H1 (cell line): ENCODE measurements around the gene FAM120B. TPM values are rescaled to one million over a fixed set of nuclear protein-coding genes. Genes with fewer than 3 reads are reported as not detected.

ENCODE experiments used
- CTCF ChIA-PET: fragments of 300-600 bp; sonication (Branson Sonifier 250); formaldehyde crosslinking; loops from one replicate; lab custom pipeline; 2021; ENCODE audit not compliant: partially characterized antibody; lab: Charles Lee
- POLR2A ChIA-PET: fragments of 300-600 bp; sonication (Branson Sonifier 250); formaldehyde crosslinking; loops from one replicate; lab custom pipeline; 2021; ENCODE audit warnings: inconsistent platforms; ENCODE audit not compliant: partially characterized antibody; lab: Charles Lee
- DNase-seq, 2 experiments: peaks; one replicate each; pipeline versions ENCODE4 v3.0.0 to v3.0.0-alpha.2; 2010 to 2022; ENCODE audit warnings: low spot score in 2 of 2, low read depth in 1 of 2, mixed read lengths in 1 of 2
- FAIRE-seq: peaks from 2 replicates; lab custom pipeline; 2011; peaks lifted over from hg19 to GRCh38; lab: Jason Lieb, UNC
- H2AFZ ChIP-seq: 2 replicates; pipeline ENCODE4 v1.8.1; 2012; ENCODE audit warnings: low read length, inconsistent platforms
- H2AK5ac ChIP-seq: 2 replicates; pipeline ENCODE4 v1.6.1; 2013; ENCODE audit warnings: low read depth, low read length
- H2BK120ac ChIP-seq: replicated peaks from 2 replicates; pipeline ENCODE3; 2013; ENCODE audit warnings: low read depth, low read length, inconsistent platforms
- H2BK12ac ChIP-seq: 2 replicates; pipeline ENCODE4 v1.6.1; 2013; ENCODE audit warnings: low read depth, low read length
- H2BK15ac ChIP-seq: 2 replicates; pipeline ENCODE4 v1.6.1; 2013; ENCODE audit warnings: low read length
- H2BK20ac ChIP-seq: 2 replicates; pipeline ENCODE4 v1.6.1; 2013; ENCODE audit warnings: low read length
- H2BK5ac ChIP-seq: 2 replicates; pipeline ENCODE4 v1.6.1; 2013; ENCODE audit warnings: low read depth, low read length
- H3K14ac ChIP-seq: 2 replicates; pipeline ENCODE4 v1.6.1; 2013; ENCODE audit warnings: inconsistent platforms; ENCODE audit not compliant: insufficient read length
- H3K18ac ChIP-seq: 2 replicates; pipeline ENCODE4 v1.6.1; 2013; ENCODE audit warnings: low read length; ENCODE audit errors: extremely low read depth
- H3K23ac ChIP-seq: 2 replicates; pipeline ENCODE4 v1.6.1; 2013; ENCODE audit warnings: inconsistent platforms; ENCODE audit not compliant: insufficient read length
- H3K23me2 ChIP-seq: 2 replicates; pipeline ENCODE4 v1.6.1; 2013; ENCODE audit warnings: low read depth, low read length
- H3K27ac ChIP-seq: 2 replicates; pipeline ENCODE4 v1.6.1; 2011; ENCODE audit warnings: low read depth, low read length, inconsistent platforms
- H3K27me3 ChIP-seq, 4 experiments: replicated peaks in 1 of 4; 1 replicate in 1 of 4; 2 replicates in 3 of 4; pipeline versions ENCODE4 v1.6.1 to v1.8.1; 2011 to 2013; ENCODE audit warnings: low read length in 3 of 4, mild to moderate bottlenecking in 3 of 4, inconsistent platforms in 2 of 4, mixed read lengths in 2 of 4, moderate library complexity in 1 of 4; ENCODE audit not compliant: control insufficient read depth in 3 of 4, insufficient read depth in 3 of 4; ENCODE audit errors: extremely low read depth in 1 of 4
- H3K36me3 ChIP-seq, 4 experiments: 2 replicates each; pipeline versions ENCODE4 v1.6.1 to v1.8.1; 2011 to 2013; ENCODE audit warnings: mild to moderate bottlenecking in 4 of 4, low read length in 3 of 4, moderate library complexity in 2 of 4, control low read depth in 1 of 4, inconsistent platforms in 1 of 4; ENCODE audit not compliant: insufficient read depth in 4 of 4, control insufficient read depth in 2 of 4
- H3K4ac ChIP-seq: replicated peaks from 2 replicates; pipeline ENCODE3; 2013; ENCODE audit warnings: low read length, low read depth, mixed read lengths, inconsistent platforms; ENCODE audit not compliant: insufficient read length
- H3K4me1 ChIP-seq, 4 experiments: replicated peaks in 1 of 4; 1 replicate in 1 of 4; 2 replicates in 3 of 4; pipeline versions ENCODE4 v1.6.1 to v1.8.1; 2011 to 2013; ENCODE audit warnings: low read length in 3 of 4, inconsistent platforms in 2 of 4, mixed read lengths in 1 of 4; ENCODE audit not compliant: insufficient read depth in 4 of 4, control insufficient read depth in 3 of 4
- H3K4me2 ChIP-seq, 2 experiments: 2 replicates each; pipeline versions ENCODE4 v1.6.1 to v1.8.1; 2011 to 2013; ENCODE audit warnings: low read depth in 2 of 2, low read length in 2 of 2, control low read depth in 1 of 2, inconsistent platforms in 1 of 2, mild to moderate bottlenecking in 1 of 2; ENCODE audit not compliant: insufficient read depth in 1 of 2
- H3K4me3 ChIP-seq, 4 experiments: fragments of 200-600, 300-600 bp in 1 of 4; sonication (generic), shearing (Covaris generic), sonication (Bioruptor Twin) in 1 of 4; 2 replicates each; pipeline versions ENCODE4 v1.5.1 to v1.8.1; 2011 to 2016; ENCODE audit warnings: low read length in 4 of 4, low read depth in 3 of 4, control low read depth in 2 of 4, inconsistent platforms in 2 of 4, mild to moderate bottlenecking in 2 of 4, mixed read lengths in 1 of 4, moderate library complexity in 1 of 4; ENCODE audit not compliant: insufficient read depth in 2 of 4; ENCODE audit errors: extremely low read depth in 1 of 4
- H3K56ac ChIP-seq: replicated peaks from 2 replicates; pipeline ENCODE3; 2013; ENCODE audit warnings: low read depth, mild to moderate bottlenecking, mixed read lengths, low read length, inconsistent platforms; ENCODE audit not compliant: insufficient read length
- H3K79me1 ChIP-seq: 2 replicates; pipeline ENCODE4 v1.6.1; 2013; ENCODE audit warnings: low read depth, low read length, control low read depth
- H3K79me2 ChIP-seq, 2 experiments: 2 replicates each; pipeline versions ENCODE4 v1.6.1 to v1.8.1; 2012 to 2013; ENCODE audit warnings: low read length in 2 of 2, mild to moderate bottlenecking in 2 of 2, inconsistent platforms in 1 of 2; ENCODE audit not compliant: insufficient read depth in 2 of 2, control insufficient read depth in 1 of 2
- H3K9ac ChIP-seq, 4 experiments: replicated peaks in 1 of 4; 1 replicate in 1 of 4; 2 replicates in 3 of 4; pipeline versions ENCODE4 v1.6.1 to v1.8.1; 2011 to 2013; ENCODE audit warnings: low read depth in 3 of 4, low read length in 3 of 4, control low read depth in 2 of 4, mild to moderate bottlenecking in 2 of 4, moderate library complexity in 2 of 4, inconsistent platforms in 1 of 4; ENCODE audit errors: extremely low read depth in 1 of 4
- H3K9me3 ChIP-seq, 2 experiments: 2 replicates each; pipeline versions ENCODE4 v1.6.1 to v1.8.1; 2012 to 2013; ENCODE audit warnings: mild to moderate bottlenecking in 2 of 2, moderate library complexity in 2 of 2, control low read depth in 1 of 2, inconsistent platforms in 1 of 2, low read depth in 1 of 2, low read length in 1 of 2, mixed read lengths in 1 of 2; ENCODE audit not compliant: insufficient read depth in 2 of 2
- H4K20me1 ChIP-seq, 2 experiments: replicated peaks in 1 of 2; 2 replicates each; pipeline versions ENCODE3 to v1.8.1; 2011 to 2013; ENCODE audit warnings: inconsistent platforms in 2 of 2, low read length in 2 of 2, mild to moderate bottlenecking in 1 of 2; ENCODE audit not compliant: insufficient read depth in 2 of 2, control insufficient read depth in 1 of 2
- H4K5ac ChIP-seq: 2 replicates; pipeline ENCODE4 v1.6.1; 2013; ENCODE audit warnings: low read length, low read depth, mixed read lengths, inconsistent platforms; ENCODE audit not compliant: insufficient read length
- H4K8ac ChIP-seq: 2 replicates; pipeline ENCODE4 v1.8.0; 2013; ENCODE audit warnings: mild to moderate bottlenecking, moderate library complexity, low read length, inconsistent platforms; ENCODE audit not compliant: insufficient read depth; ENCODE audit errors: extremely low read depth
- H4K91ac ChIP-seq: replicated peaks from 2 replicates; pipeline ENCODE3; 2013; ENCODE audit warnings: low read length, mixed read lengths, inconsistent platforms; ENCODE audit not compliant: insufficient read length
- EP300 ChIP-seq, 2 experiments: IDR thresholded peaks; 1 replicate in 1 of 2; 2 replicates in 1 of 2; pipeline ENCODE4 v1.6.1; 2011 to 2012; ENCODE audit warnings: low read depth in 2 of 2, low read length in 2 of 2, mild to moderate bottlenecking in 2 of 2, borderline replicate concordance in 1 of 2, inconsistent platforms in 1 of 2, moderate library complexity in 1 of 2
- KDM4A ChIP-seq: IDR thresholded peaks from one replicate; pipeline ENCODE4 v1.7.1; 2012; ENCODE audit warnings: low read depth, mild to moderate bottlenecking, moderate library complexity, low read length, inconsistent platforms; ENCODE audit not compliant: severe bottlenecking
- YY1 ChIP-seq: IDR thresholded peaks from 2 replicates; pipeline ENCODE4 v1.6.1; 2011; ENCODE audit warnings: low read depth, mild to moderate bottlenecking, low read length
- WGBS, 2 experiments: shearing (Covaris generic) in 1 of 2; methylation state at CpG; one replicate each; pipeline versions ENCODE4 v1.1.6 to v1.1.7; 2013 to 2015; ENCODE audit warnings: low lambda C conversion rate in 2 of 2, mixed read lengths in 2 of 2, inconsistent platforms in 1 of 2, low coverage in 1 of 2, missing lambda C conversion rate in 1 of 2; ENCODE audit not compliant: insufficient replicate concordance in 2 of 2, insufficient coverage in 1 of 2, insufficient read length in 1 of 2; ENCODE audit errors: extremely low coverage in 1 of 2, missing lambda C conversion rate in 1 of 2; 5-methylcytosine and 5-hydroxymethylcytosine counted together
- polyA plus RNA-seq, 7 experiments: library from polyadenylated mRNA; depleted of rRNA in 3 of 7; stranded (reverse) in 5 of 7; unstranded in 2 of 7; fragments of >200 nt in 5 of 7; fragments of 200-250 nt in 2 of 7; gene quantifications; 1 replicate in 5 of 7; 2 replicates in 1 of 7; 4 replicates in 1 of 7; pipeline versions ENCODE4 v1.2.1 to v1.2.3, GENCODE V29; 2011 to 2013; ENCODE audit warnings: missing spikeins in 2 of 7, mixed read lengths in 2 of 7
- total RNA-seq: library from RNA; stranded (reverse); fragmentation: NEBNext Ultra II Directional; extraction: Animal tissue kit (Norgen Biotek cat#: 25700); gene quantifications from 2 replicates; pipeline ENCODE4 v1.2.1, GENCODE V29; 2021

The FAM120B gene
- total and polyA plus RNA-seq, 2 of the 8 experiments (the other 6 are each of a cell fraction or from before 2014, with no cell fraction given), result 5.1 to 12.5 TPM

- H3K4me1 ChIP-seq, result peaks cover 0 to 4% (median 0%) of the 10 kb centered on the region in 4 experiments; a peak in 1 of 7 replicates
- POLR2A ChIA-PET, result interaction anchor here (1.3 kb wide), 1 partner anchor 21 kb away, joined by 3 read pairs; no protein-coding TSS in a partner anchor
- no peak for TF ChIP-seq KDM4A
- no peak for TF ChIP-seq EP300 (IDR thresholded peaks at IDR 0.05; ENCODE audit: borderline replicate concordance in 1 of 2, low read depth in 2 of 2, low read length in 2 of 2)
- no peak for TF ChIP-seq YY1
Measured at GRCh38 chr6:170424604-170425126, 118.1 kb downstream of the FAM120B start.

More at GRCh38 chr6:170424604-170425126, 118.1 kb downstream of the FAM120B start:
- Histone ChIP-seq H3K9ac (no peak overlapping the region), H3K79me2 (no peaks in the 10 kb centered on the region), H3K4me3 (no peak overlapping the region), H2BK20ac (no peak overlapping the region), H2AK5ac (no peak overlapping the region), H3K14ac (no peak overlapping the region), H3K9me3 (no peaks in the 10 kb centered on the region), H2BK120ac (no peak overlapping the region), H3K36me3 (no peaks in the 10 kb centered on the region), H2AFZ (no peak overlapping the region), H3K18ac (no peak overlapping the region), H3K23me2 (no peaks in the 10 kb centered on the region), H3K23ac (no peak overlapping the region), H4K8ac (no peak overlapping the region), H4K91ac (no peak overlapping the region), H3K27ac (no peak overlapping the region), H4K20me1 (no peaks in the 10 kb centered on the region), H4K5ac (no peak overlapping the region), H3K56ac (no peak overlapping the region), H3K79me1 (no peaks in the 10 kb centered on the region), H2BK15ac (no peak overlapping the region), H3K27me3 (0 out of 7 replicates have a peak, but pooled peaks cover 0 to 2% (median 0%) of the 10 kb centered on the region in 4 experiments), H3K4ac (no peak overlapping the region), H2BK5ac (no peak overlapping the region), H3K4me2 (no peak overlapping the region), H2BK12ac (no peak overlapping the region)
- FAIRE-seq (no peak), DNase-seq (no peak)
- WGBS, 2 experiments, result 90% methylated on average over 5 of the region's 7 CpGs; no CpG with 5 or more reads in 1 of the 2 experiments
- CTCF ChIA-PET, result interaction anchor here (0.7 to 2.1 kb wide), 10 partner anchors 9 to 641 kb away, joined by 3 to 7 read pairs (median 4); no protein-coding TSS in a partner anchor
